Karpas-422 (cell line): ENCODE measurements around the gene CCNF. TPM values are rescaled to one million over a fixed set of nuclear protein-coding genes. Genes with fewer than 3 reads are reported as not detected.

Experiments
- DNase-seq: peaks from one replicate; pipeline ENCODE4 v3.0.0-alpha.2; 2015
- H2AFZ ChIP-seq: fragments of 200-600 bp; sonication (generic); 2 replicates; pipeline ENCODE4 v1.6.1; 2014; ENCODE audit warnings: antibody characterized with exemption, low read length, mixed read lengths
- H3K27ac ChIP-seq: fragments of 200-600 bp; sonication (generic); 2 replicates; pipeline ENCODE4 v1.5.1; 2014; ENCODE audit warnings: mild to moderate bottlenecking, low read length, moderate library complexity
- H3K27me3 ChIP-seq: fragments of 200-600 bp; sonication (generic); 2 replicates; pipeline ENCODE4 v1.6.1; 2014; ENCODE audit warnings: low read length, mixed read lengths
- H3K36me3 ChIP-seq: fragments of 200-600 bp; sonication (generic); 2 replicates; pipeline ENCODE4 v1.6.1; 2014; ENCODE audit warnings: low read length, mixed read lengths; ENCODE audit not compliant: insufficient read depth
- H3K4me1 ChIP-seq: fragments of 200-600 bp; sonication (generic); 2 replicates; pipeline ENCODE4 v1.6.1; 2014; ENCODE audit warnings: mild to moderate bottlenecking, low read length, mixed read lengths
- H3K4me2 ChIP-seq: fragments of 200-600 bp; sonication (generic); 2 replicates; pipeline ENCODE4 v1.6.1; 2014; ENCODE audit warnings: low read length, low read depth, mild to moderate bottlenecking; ENCODE audit not compliant: poor library complexity, severe bottlenecking
- H3K4me3 ChIP-seq: fragments of 200-600 bp; sonication (generic); 2 replicates; pipeline ENCODE4 v1.5.1; 2014; ENCODE audit warnings: mild to moderate bottlenecking, antibody characterized with exemption, low read length, mixed read lengths
- H3K79me2 ChIP-seq: fragments of 200-600 bp; sonication (generic); 2 replicates; pipeline ENCODE4 v1.6.1; 2014; ENCODE audit warnings: mild to moderate bottlenecking, low read length, mixed read lengths
- H3K9ac ChIP-seq: fragments of 200-600 bp; sonication (generic); 2 replicates; pipeline ENCODE4 v1.6.0; 2014; ENCODE audit warnings: low read length
- H3K9me2 ChIP-seq: fragments of 200-600 bp; sonication (generic), shearing (Covaris generic); replicated peaks from 2 replicates; pipeline ENCODE4 v1.6.0; 2014; ENCODE audit warnings: mild to moderate bottlenecking, low read length, moderate library complexity; ENCODE audit not compliant: insufficient read depth
- H3K9me3 ChIP-seq: fragments of 300-700, 200-600 bp; sonication (generic); 2 replicates; pipeline ENCODE4 v1.6.1; 2014; ENCODE audit warnings: low read length, mixed read lengths
- H4K20me1 ChIP-seq: fragments of 200-600 bp; sonication (generic); 2 replicates; pipeline ENCODE4 v1.6.1; 2014; ENCODE audit warnings: mild to moderate bottlenecking, antibody characterized with exemption, low read length, low read depth; ENCODE audit not compliant: insufficient read depth
- total RNA-seq: library from RNA; depleted of rRNA; stranded (reverse); fragments of >200 nt; shearing (Covaris generic); gene quantifications from 2 replicates; pipeline ENCODE4 v1.2.3, GENCODE V29; 2014; ENCODE audit warnings: low replicate concordance

CCNF gene
- total RNA-seq, 1 experiment from 2014 or later = 13.5 TPM

DNA sequence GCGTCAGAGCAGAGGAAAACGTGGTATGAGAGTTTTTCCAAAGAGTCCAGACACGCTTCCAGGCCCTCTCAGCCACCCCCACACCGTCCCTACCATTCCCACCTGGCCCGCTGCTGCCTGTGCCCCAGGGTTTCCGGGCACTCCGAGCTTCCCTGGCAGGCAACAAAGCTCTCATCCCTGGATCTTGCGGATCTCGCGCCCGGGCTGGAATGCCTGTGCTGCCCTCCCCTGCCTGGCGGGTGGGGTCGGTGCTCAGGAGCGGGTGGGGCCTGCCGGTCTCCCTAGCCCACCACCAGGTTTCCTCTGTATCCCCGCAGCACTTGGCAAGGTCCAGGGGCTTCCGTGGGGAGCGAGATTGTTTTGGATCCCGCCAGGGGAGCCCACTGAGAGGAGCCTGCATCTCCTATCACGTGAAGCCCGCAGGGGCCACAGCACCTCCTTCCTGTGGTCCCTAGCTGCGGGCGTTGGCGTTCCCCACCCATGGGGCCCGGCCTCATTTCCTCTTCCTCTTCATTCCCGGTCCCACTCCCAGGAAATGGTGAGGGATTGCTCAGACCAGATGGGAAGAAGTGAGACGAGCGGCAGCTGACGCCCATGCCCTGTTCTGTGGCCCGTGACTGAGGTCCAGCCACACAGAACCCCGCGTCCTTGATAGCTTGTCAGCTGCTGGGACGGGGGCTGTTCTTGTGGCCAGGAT is 56.7 kb downstream of the CCNF start:
- no peak overlapping the region for H3K4me2 ChIP-seq
- H3K79me2 ChIP-seq = peaks cover 40% of the 10 kb centered on the region
- no peak overlapping the region for H3K27ac ChIP-seq

DNA sequence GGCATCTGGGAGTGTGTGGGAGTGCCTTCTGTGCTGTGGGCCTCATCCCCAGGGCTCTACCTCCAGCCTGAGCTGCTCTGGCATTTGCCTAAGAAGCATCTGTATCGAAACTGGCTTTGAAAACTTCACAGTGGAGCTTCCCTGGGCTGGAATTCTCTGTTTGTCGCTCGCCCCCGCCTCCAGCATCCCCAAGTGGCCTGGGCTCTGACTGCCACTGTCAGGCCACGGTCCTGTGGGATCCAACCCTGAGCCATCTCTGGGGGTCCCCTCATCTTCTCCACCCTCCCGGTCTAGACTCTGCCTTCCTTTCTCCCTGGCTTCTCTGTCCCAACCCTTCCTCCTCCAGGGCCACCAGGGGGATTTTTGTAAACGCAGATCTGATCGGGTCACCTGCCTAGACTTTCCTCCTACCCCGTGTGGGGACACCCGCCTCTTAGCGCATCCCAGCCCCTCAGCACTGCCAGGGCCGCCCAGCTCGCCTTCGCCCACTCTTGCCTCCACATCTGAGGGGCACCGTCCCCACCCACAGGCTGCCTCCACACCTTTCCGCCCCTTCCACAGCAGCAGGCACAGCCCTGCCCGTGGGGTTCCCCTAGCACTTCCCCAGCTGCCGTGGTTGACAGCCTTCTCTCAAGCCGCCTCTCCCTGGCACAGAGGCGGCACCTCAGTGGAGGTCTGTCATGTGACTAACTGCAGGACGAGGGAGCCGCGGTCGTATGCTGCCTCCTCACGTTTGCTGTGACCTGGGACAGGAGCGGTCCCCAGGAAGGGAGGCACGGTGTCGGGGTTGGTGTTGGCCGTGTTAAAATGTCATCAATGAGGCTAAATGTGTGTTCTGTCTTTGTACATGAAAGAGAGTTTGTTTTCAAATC is 57.6 kb downstream of the CCNF start:
- Histone ChIP-seq H3K36me3 (no peaks in the 10 kb centered on the region), H3K4me2 (no peak overlapping the region), H2AFZ (peak overlapping the region; percentile 21; the same call in 1 of the 2 replicates), H3K27me3 (no peaks in the 10 kb centered on the region), H3K79me2 (peaks cover 36% of the 10 kb centered on the region), H3K4me3 (no peak overlapping the region), H3K9me3 (no peaks in the 10 kb centered on the region), H3K9me2 (no peaks in the 10 kb centered on the region), H3K27ac (no peak overlapping the region), H4K20me1 (no peaks in the 10 kb centered on the region; the same call in 1 of the 2 replicates), H3K4me1 (peaks cover 8% of the 10 kb centered on the region), H3K9ac (peak overlapping the region; percentile 29; the same call in 1 of the 2 replicates)
- DNase-seq = peak; percentile 63

More for the DNA sequence above, 56.7 kb downstream of the CCNF start:
- no peak for DNase-seq
- Histone ChIP-seq H3K27me3 (no peaks in the 10 kb centered on the region), H4K20me1 (no peaks in the 10 kb centered on the region; the same call in 1 of the 2 replicates), H2AFZ (no peak overlapping the region), H3K9me3 (no peaks in the 10 kb centered on the region), H3K36me3 (no peaks in the 10 kb centered on the region), H3K4me3 (no peak overlapping the region), H3K4me1 (peaks cover 8% of the 10 kb centered on the region), H3K9ac (0 out of 2 replicates have a peak overlapping the region, but pooled peaks have one; percentile 29), H3K9me2 (no peaks in the 10 kb centered on the region)

DNA sequence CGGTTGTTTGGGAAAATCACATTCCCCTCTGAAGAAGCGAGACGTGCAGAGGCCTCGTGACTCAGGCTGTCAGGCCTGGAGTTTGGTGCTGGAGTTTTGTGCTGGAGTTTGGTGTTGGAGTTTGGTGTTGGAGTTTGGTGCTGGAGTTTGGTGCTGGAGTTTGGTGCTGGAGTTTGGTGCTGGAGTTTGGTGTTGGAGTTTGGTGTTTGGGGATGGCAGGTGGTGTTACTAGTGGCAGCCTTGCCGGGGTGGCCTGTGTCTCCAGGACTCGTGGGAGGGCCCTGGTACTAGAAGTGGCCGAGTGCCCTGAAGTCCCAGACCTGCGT is 58.2 kb downstream of the CCNF start:
- H3K9me3 ChIP-seq = no peaks in the 10 kb centered on the region
- no peak overlapping the region for H3K4me2 ChIP-seq
- H3K27ac ChIP-seq = no peak overlapping the region
- no peaks in the 10 kb centered on the region for H3K27me3 ChIP-seq
- H3K4me1 ChIP-seq = peaks cover 8% of the 10 kb centered on the region
- no peaks in the 10 kb centered on the region; the same call in 1 of the 2 replicates for H4K20me1 ChIP-seq
- H3K9me2 ChIP-seq = no peaks in the 10 kb centered on the region
- H2AFZ ChIP-seq = no peak overlapping the region
- H3K79me2 ChIP-seq = peaks cover 34% of the 10 kb centered on the region
- H3K36me3 ChIP-seq = no peaks in the 10 kb centered on the region
- no peak overlapping the region for H3K4me3 ChIP-seq
- no peak overlapping the region for H3K9ac ChIP-seq
- DNase-seq = no peak

DNA sequence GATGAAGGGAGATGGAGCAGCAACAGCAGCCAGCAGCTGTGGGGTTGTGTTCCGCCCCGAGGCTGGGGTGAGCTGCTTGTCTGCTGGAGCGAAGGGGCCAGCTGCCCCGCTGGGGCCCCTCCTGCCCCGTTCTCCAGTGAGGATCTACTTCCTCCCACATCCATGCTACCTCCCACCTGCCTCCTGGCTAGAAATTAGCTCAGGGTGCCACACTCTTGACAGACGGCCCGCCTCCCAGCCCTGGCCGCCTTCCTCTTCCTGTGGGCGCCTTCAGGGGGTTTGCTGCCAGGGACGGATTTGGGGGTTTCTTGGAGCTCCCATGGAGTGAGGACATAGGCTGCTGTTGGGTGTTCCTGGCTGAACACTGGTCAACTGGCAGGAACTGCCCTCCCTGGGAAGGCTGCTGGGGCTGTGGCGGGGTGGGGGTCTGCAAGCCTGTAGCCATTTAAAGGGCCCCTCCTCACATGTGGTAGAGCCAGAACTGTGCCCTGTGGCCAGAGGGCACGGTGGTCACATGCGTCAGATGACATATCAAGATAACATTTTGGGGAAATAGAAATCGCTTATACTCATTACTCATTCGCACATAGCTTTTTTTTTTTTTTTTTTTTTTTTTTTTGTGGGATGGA is 58.8 kb downstream of the CCNF start:
- H3K27ac ChIP-seq = no peak overlapping the region
- H3K9ac ChIP-seq = no peak overlapping the region
- H2AFZ ChIP-seq = no peak overlapping the region
- H3K4me1 ChIP-seq = peaks cover 8% of the 10 kb centered on the region
- H3K9me2 ChIP-seq = no peaks in the 10 kb centered on the region
- no peaks in the 10 kb centered on the region for H3K9me3 ChIP-seq
- H3K27me3 ChIP-seq = no peaks in the 10 kb centered on the region
- DNase-seq = no peak
- H4K20me1 ChIP-seq = no peaks in the 10 kb centered on the region; the same call in 1 of the 2 replicates
- H3K79me2 ChIP-seq = peaks cover 34% of the 10 kb centered on the region
- H3K36me3 ChIP-seq = no peaks in the 10 kb centered on the region
- no peak overlapping the region for H3K4me3 ChIP-seq
- H3K4me2 ChIP-seq = no peak overlapping the region

DNA sequence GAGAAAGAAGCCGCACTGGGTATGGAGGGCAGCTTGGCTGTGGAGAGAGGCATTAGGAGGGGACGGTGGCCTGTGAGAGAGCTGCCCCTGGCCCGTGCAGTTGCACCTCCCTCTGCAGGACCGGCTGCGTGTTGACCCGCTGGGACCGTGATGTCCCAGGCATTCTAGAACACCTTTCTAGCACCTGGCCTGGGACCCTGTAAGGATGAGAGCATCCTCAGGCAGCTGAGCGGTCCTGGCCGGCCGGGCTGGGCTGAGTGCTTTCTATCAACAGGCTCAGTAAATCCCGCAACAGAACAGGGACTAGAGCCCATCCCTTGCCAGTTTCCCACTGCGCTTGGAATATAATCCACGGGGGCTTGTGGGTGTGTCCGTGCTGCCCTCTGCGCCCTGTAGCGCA is 60.3 kb downstream of the CCNF start:
- H3K27me3 ChIP-seq = no peaks in the 10 kb centered on the region
- no peak for DNase-seq
- no peak overlapping the region for H3K27ac ChIP-seq
- no peak overlapping the region for H3K4me2 ChIP-seq
- H3K9me2 ChIP-seq = no peaks in the 10 kb centered on the region
- H2AFZ ChIP-seq = no peak overlapping the region
- no peaks in the 10 kb centered on the region for H3K36me3 ChIP-seq
- H3K9ac ChIP-seq = no peak overlapping the region
- H3K4me3 ChIP-seq = no peak overlapping the region
- H3K4me1 ChIP-seq = peaks cover 8% of the 10 kb centered on the region
- H3K79me2 ChIP-seq = peaks cover 34% of the 10 kb centered on the region
- no peaks in the 10 kb centered on the region for H3K9me3 ChIP-seq
- H4K20me1 ChIP-seq = no peaks in the 10 kb centered on the region; the same call in 1 of the 2 replicates

DNA sequence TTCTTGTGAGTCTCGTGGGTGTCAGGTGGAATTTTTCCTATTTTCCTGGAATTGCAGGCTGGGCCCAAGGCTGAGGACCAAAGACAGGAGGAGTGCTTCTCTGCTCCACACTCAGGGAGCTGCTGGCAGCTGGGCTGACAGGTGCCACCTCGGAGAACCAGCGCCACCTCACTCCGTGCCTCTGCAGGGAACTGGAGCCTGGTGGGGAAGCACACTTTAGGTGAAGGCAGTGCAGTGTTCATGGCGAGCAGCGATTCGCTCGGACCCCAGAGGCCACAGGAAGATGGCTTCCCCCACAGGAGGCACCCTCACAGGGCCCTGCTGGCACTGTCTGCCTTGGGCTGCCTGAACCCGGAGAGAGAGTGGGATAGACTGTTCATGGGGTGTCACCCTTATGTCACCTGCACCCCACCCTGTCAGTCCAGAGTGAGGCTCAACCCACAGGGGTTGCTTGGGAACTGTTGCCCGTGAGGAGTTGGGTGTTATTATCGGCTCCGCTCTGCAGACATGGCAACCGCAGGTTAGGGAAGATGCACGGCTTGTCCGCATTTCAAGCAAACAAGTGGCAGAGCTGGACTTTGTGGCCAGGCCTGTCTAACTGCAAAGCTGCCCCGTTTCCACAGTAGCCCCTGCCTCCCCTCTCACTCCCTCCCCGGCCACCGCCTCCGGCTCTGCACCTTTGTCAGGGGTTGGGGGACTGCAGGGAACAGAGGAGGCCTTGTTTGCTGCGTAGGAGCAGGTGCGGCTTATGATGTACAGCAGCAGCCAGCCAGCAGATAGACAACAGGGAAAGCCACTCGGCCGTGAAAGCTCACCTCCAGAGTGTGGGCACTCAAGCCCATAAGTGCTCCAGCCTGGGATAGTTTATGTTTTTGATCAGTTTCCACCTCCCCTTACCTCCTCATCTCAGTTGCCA is 61.2 kb downstream of the CCNF start:
- no peaks in the 10 kb centered on the region for H3K9me3 ChIP-seq
- H2AFZ ChIP-seq = no peak overlapping the region
- H3K27ac ChIP-seq = no peak overlapping the region
- H3K4me3 ChIP-seq = no peak overlapping the region
- H3K9ac ChIP-seq = no peak overlapping the region
- no peaks in the 10 kb centered on the region for H3K9me2 ChIP-seq
- H3K4me2 ChIP-seq = no peak overlapping the region
- H3K79me2 ChIP-seq = peaks cover 32% of the 10 kb centered on the region
- H3K4me1 ChIP-seq = peaks cover 8% of the 10 kb centered on the region
- no peak for DNase-seq
- H3K36me3 ChIP-seq = no peaks in the 10 kb centered on the region
- no peaks in the 10 kb centered on the region for H3K27me3 ChIP-seq
- no peaks in the 10 kb centered on the region; the same call in 1 of the 2 replicates for H4K20me1 ChIP-seq

DNA sequence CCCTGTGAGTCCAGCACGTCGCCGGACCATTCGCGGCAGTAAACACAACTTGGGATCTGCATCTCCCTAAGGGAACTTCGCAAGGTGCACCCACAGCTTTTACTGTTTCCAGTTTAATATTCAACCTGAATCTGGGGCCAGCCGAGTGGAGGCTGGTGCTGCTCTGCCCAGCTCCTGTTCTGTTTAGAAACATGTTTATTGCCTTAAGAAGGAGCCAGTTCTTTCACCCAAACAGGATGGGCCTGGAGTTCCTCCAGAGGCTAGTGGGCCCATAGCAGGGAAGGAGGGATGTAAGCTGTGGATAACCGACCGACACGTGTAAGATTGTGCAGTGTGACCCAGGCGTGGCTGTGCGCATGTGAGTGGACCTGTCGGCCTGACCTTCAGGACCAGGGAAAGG is 63.0 kb downstream of the CCNF start:
- no peak overlapping the region for H3K9ac ChIP-seq
- H3K36me3 ChIP-seq = no peaks in the 10 kb centered on the region
- DNase-seq = no peak
- peaks cover 21% of the 10 kb centered on the region for H3K79me2 ChIP-seq
- no peaks in the 10 kb centered on the region for H3K4me1 ChIP-seq
- H4K20me1 ChIP-seq = no peaks in the 10 kb centered on the region; the same call in 1 of the 2 replicates
- H3K27ac ChIP-seq = no peak overlapping the region
- H3K9me2 ChIP-seq = no peaks in the 10 kb centered on the region
- H2AFZ ChIP-seq = no peak overlapping the region
- H3K4me3 ChIP-seq = no peak overlapping the region
- no peaks in the 10 kb centered on the region for H3K27me3 ChIP-seq
- H3K9me3 ChIP-seq = no peaks in the 10 kb centered on the region
- H3K4me2 ChIP-seq = no peak overlapping the region
